Pancreas (tissue), 10 donors: Measurements from ENCODE around the gene MAT2A. TPM values are rescaled to one million over a fixed set of nuclear protein-coding genes. Genes with fewer than 3 reads are reported as not detected.

Experiments used
- ATAC-seq, 4 donors: fragments of 200-7000 bp; cut with Tn5 transposase; one replicate each; pipeline versions ENCODE4 v1.8.0 to v1.9.1; 2020; ENCODE audit warnings: mild to moderate bottlenecking in 4 of 4, moderate library complexity in 4 of 4
- DNase-seq, 6 donors: peaks; one replicate each; pipeline ENCODE4 v3.0.0-alpha.2; 2020
- FAIRE-seq: peaks from 2 replicates; lab custom pipeline; 2012; peaks lifted over from hg19 to GRCh38; lab: Jason Lieb, UNC
- H3K27ac ChIP-seq, 4 donors: fragments of 200-600 bp; sonication (generic); 1 replicate in 3 of 4; 2 replicates in 1 of 4; pipeline versions ENCODE4 v1.5.0 to v1.8.0; 2020
- H3K27me3 ChIP-seq, 4 donors: fragments of 200-600 bp; one replicate each; pipeline ENCODE4 v1.8.0; 2021
- H3K36me3 ChIP-seq, 3 donors: fragments of 200-600 bp; sonication (generic) in 1 of 3; one replicate each; pipeline versions ENCODE4 v1.5.0 to v1.8.0; 2020 to 2021
- H3K4me1 ChIP-seq, 3 donors: fragments of 200-600 bp; one replicate each; pipeline ENCODE4 v1.8.0; 2021
- H3K4me3 ChIP-seq, 4 donors: fragments of 200-600 bp; sonication (generic) in 2 of 4; one replicate each; pipeline versions ENCODE4 v1.5.0 to v1.8.0; 2020 to 2021
- H3K9me3 ChIP-seq, 4 donors: fragments of 200-600 bp; one replicate each; pipeline ENCODE4 v1.8.0; 2021
- WGBS, 2 donors: extraction: QIAGEN DNeasy Blood & Tissue Kit; methylation state at CpG; one replicate each; pipeline ENCODE4 v1.1.7; 2013; 5-methylcytosine and 5-hydroxymethylcytosine counted together
- intact Hi-C, 3 donors: fragments of 100-400 bp; cut with DNase I; formaldehyde crosslinking; loops; one replicate each; pipeline versions ENCODE4 v1.11.1 to v1.14.2; 2022
- polyA plus RNA-seq, 2 donors: library from polyadenylated mRNA; stranded (reverse); fragments of 200-250 nt; gene quantifications; one replicate each; pipeline ENCODE4 v1.2.3, GENCODE V29; 2013
- total RNA-seq, 6 donors: library from RNA; stranded (reverse); fragmentation: NEBNext Ultra II Directional in 4 of 6; extraction: Animal tissue kit (Norgen Biotek cat#: 25700) in 4 of 6; gene quantifications; one replicate each; pipeline versions ENCODE4 v1.2.1 to v1.2.4, GENCODE V29; 2021 to 2023
- TF ChIP-seq, protein P1 (sequence below), 4 donors: fragments of 200-600 bp; sonication (generic) in 3 of 4; IDR thresholded peaks; one replicate each; pipeline versions ENCODE4 v1.5.0 to v1.8.0; 2021; ENCODE audit warnings: antibody characterized with exemption in 4 of 4
- donor health status: healthy with polysubstance abuse.
- donor health status: DM: no; HTN: no; CAD: no; lungs with moderate emphysema.
- donor health status: DM: no; HTN: no; CAD: no.
- donor health status: control.
- donor health status: control.
- donor health status: Bipolar disorder and iron deficiency.
- donor health status: DM: yes; HTN: yes; CAD: no.
- donor health status: DM: no; HTN: no; CAD: no.
- donor health status: DM: no; HTN: no; CAD: no.
- donor health status: DM: yes; HTN: yes; CAD: no.

Gene MAT2A
- total and polyA plus RNA-seq, 8 donors = 127 to 447 (median 215) TPM

DNA sequence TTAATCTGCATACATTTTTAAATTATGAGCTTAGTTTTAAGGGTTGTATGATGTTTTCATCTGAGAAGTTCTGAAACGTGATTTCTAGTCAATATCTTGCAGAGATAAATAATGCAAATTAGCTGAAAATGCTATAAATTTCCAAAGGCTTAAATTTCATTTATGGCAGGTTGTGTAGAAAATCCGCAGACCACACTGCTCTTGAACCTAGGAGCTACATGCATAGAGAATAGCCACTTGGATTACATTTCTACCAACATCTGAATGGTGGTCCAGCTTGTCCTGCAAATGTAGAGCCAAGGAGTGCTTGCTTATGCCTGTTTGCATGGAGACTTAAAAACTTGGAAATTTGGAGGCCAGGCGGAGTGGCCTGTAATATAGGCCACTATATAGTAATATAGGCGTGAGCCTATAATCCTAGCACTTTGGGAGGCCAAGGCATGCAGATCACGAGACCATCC is 6.8 kb downstream of the MAT2A start:
- DNase-seq (no peak), ATAC-seq (peak in 1 of 4 donors; percentile 1), FAIRE-seq (no peak)
- intact Hi-C loops = no loop called here
- Histone ChIP-seq H3K4me1 (peaks cover 0 to 23% (median 5%) of the 10 kb centered on the region in 3 donors), H3K27ac (peak overlapping the region in 1 of 4 donors; percentile 29), H3K27me3 (no peaks in the 10 kb centered on the region), H3K9me3 (no peaks in the 10 kb centered on the region), H3K36me3 (peaks cover 15 to 57% (median 48%) of the 10 kb centered on the region in 3 donors), H3K4me3 (no peak overlapping the region)
- 71 to 77% methylated on average over 5 of the region's 5 CpGs for WGBS, 2 donors
- TF ChIP-seq, protein P1, sequence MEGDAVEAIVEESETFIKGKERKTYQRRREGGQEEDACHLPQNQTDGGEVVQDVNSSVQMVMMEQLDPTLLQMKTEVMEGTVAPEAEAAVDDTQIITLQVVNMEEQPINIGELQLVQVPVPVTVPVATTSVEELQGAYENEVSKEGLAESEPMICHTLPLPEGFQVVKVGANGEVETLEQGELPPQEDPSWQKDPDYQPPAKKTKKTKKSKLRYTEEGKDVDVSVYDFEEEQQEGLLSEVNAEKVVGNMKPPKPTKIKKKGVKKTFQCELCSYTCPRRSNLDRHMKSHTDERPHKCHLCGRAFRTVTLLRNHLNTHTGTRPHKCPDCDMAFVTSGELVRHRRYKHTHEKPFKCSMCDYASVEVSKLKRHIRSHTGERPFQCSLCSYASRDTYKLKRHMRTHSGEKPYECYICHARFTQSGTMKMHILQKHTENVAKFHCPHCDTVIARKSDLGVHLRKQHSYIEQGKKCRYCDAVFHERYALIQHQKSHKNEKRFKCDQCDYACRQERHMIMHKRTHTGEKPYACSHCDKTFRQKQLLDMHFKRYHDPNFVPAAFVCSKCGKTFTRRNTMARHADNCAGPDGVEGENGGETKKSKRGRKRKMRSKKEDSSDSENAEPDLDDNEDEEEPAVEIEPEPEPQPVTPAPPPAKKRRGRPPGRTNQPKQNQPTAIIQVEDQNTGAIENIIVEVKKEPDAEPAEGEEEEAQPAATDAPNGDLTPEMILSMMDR (IDR thresholded peaks at IDR 0.05) = no peak

GRCh38 chr2:85547089-85547858 is 8.3 kb downstream of the MAT2A start:
- Histone ChIP-seq H3K4me1 (peaks cover 0 to 28% (median 5%) of the 10 kb centered on the region in 3 donors), H3K36me3 (peaks cover 10 to 53% (median 40%) of the 10 kb centered on the region in 3 donors), H3K27me3 (no peaks in the 10 kb centered on the region), H3K9me3 (no peaks in the 10 kb centered on the region), H3K4me3 (no peak overlapping the region), H3K27ac (peak overlapping the region in 2 of 4 donors; percentile 11 to 18)
- FAIRE-seq (no peak), DNase-seq (no peak), ATAC-seq (peak in 2 of 4 donors; percentile 9 to 18)
- 44 to 59% methylated on average over 1 of the region's 1 CpG for WGBS, 2 donors
- TF ChIP-seq, protein P1 (IDR thresholded peaks at IDR 0.05) = no peak
- intact Hi-C loops = no loop called here

GRCh38 chr2:85547859-85548607 is 9.1 kb downstream of the MAT2A start:
- FAIRE-seq = no peak
- WGBS, 2 donors = 39 to 53% methylated on average over 6 of the region's 6 CpGs

GRCh38 chr2:85548608-85548900 is 9.6 kb downstream of the MAT2A start:
- no peak overlapping the region for H3K27ac ChIP-seq
- 46 to 60% methylated on average over 2 of the region's 2 CpGs for WGBS, 2 donors
- intact Hi-C loops = no loop called here

More at GRCh38 chr2:85547859-85548607, 9.1 kb downstream of the MAT2A start:
- H3K36me3 ChIP-seq = peaks cover 6 to 53% (median 33%) of the 10 kb centered on the region in 3 donors
- ATAC-seq (peak in 1 of 4 donors; percentile 3), DNase-seq (peak in 1 of 6 donors; percentile 69)
- peaks cover 0 to 20% (median 5%) of the 10 kb centered on the region in 3 donors for H3K4me1 ChIP-seq
- no peak overlapping the region for H3K27ac ChIP-seq
- TF ChIP-seq, protein P1 (IDR thresholded peaks at IDR 0.05) = no peak
- no peaks in the 10 kb centered on the region for H3K9me3 ChIP-seq
- no peak overlapping the region for H3K4me3 ChIP-seq
- intact Hi-C loops = no loop called here
- H3K27me3 ChIP-seq = no peaks in the 10 kb centered on the region

More at GRCh38 chr2:85548608-85548900, 9.6 kb downstream of the MAT2A start:
- Histone ChIP-seq H3K27me3 (no peaks in the 10 kb centered on the region), H3K4me1 (peaks cover 0 to 15% (median 5%) of the 10 kb centered on the region in 3 donors), H3K9me3 (no peaks in the 10 kb centered on the region), H3K36me3 (peaks cover under 1 to 52% (median 30%) of the 10 kb centered on the region in 3 donors), H3K4me3 (no peak overlapping the region)
- FAIRE-seq (no peak), ATAC-seq (peak in 1 of 4 donors; percentile 4), DNase-seq (no peak)
- TF ChIP-seq, protein P1 (IDR thresholded peaks at IDR 0.05) = no peak
